GM19035 (cell line): ENCODE measurements around the gene PCLO.
"Not testable (repeated sequence)": the region's sequence is repeated elsewhere in the genome, so short reads cannot be mapped to it uniquely, and the experiment has no call there.

Experiments used
- ATAC-seq: cut with Tn5 transposase; IDR thresholded peaks from one replicate; pipeline ENCODE4 v1.9.1; 2021; ENCODE audit not compliant: unreplicated experiment

PCLO gene

GRCh38 chr7:83053965-83054364 is 108.7 kb downstream of the PCLO start:
- no peak for ATAC-seq

GRCh38 chr7:83040484-83040883 is 122.2 kb downstream of the PCLO start:
- ATAC-seq, result no peak

- no peak for ATAC-seq
Observed at GRCh38 chr7:83038787-83039186, 123.9 kb downstream of the PCLO start.

- ATAC-seq, result no peak
Observed at GRCh38 chr7:83036721-83037380, 125.8 kb downstream of the PCLO start.

- ATAC-seq, result no peak
Observed at GRCh38 chr7:83036130-83036529, 126.6 kb downstream of the PCLO start.

GRCh38 chr7:83032195-83032594 is 130.5 kb downstream of the PCLO start:
- no peak for ATAC-seq

- ATAC-seq, result not testable (repeated sequence)
Observed at GRCh38 chr7:83023817-83024665, 138.6 kb downstream of the PCLO start.

- no peak for ATAC-seq
Observed at GRCh38 chr7:83021032-83021431, 141.7 kb downstream of the PCLO start.

GRCh38 chr7:83020161-83020560 is 142.5 kb downstream of the PCLO start:
- no peak for ATAC-seq

GRCh38 chr7:83015916-83016315 is 146.8 kb downstream of the PCLO start:
- no peak for ATAC-seq

GRCh38 chr7:83014546-83014945 is 148.1 kb downstream of the PCLO start:
- no peak for ATAC-seq

- ATAC-seq, result no peak
Observed at GRCh38 chr7:83011954-83012353, 150.7 kb downstream of the PCLO start.

- no peak for ATAC-seq
Observed at GRCh38 chr7:83005410-83005809, 157.3 kb downstream of the PCLO start.

GRCh38 chr7:83001362-83002040 is 161.2 kb downstream of the PCLO start:
- no peak for ATAC-seq

- no peak for ATAC-seq
Observed at GRCh38 chr7:82998436-82998835, 164.2 kb downstream of the PCLO start.

- no peak for ATAC-seq
Observed at GRCh38 chr7:82985144-82985802, 177.4 kb downstream of the PCLO start.

GRCh38 chr7:82980130-82980788 is 182.4 kb downstream of the PCLO start:
- ATAC-seq, result no peak

GRCh38 chr7:82975811-82976468 is 186.7 kb downstream of the PCLO start:
- no peak for ATAC-seq

- ATAC-seq, result no peak
Observed at GRCh38 chr7:82972135-82972534, 190.5 kb downstream of the PCLO start.
